ENCODE data around the gene ARNT2. TPM values are rescaled to one million over a fixed set of nuclear protein-coding genes. Genes with fewer than 3 reads are reported as not detected.

Gene ARNT2
- total RNA-seq, 1 donor from 2014 or later: 35.7 TPM

- no peak overlapping the region for H3K4me3 Mint-ChIP-seq (ENCODE audit: unreplicated experiment)
- peaks cover 13% of the 10 kb centered on the region for H3K36me3 Mint-ChIP-seq (ENCODE audit: unreplicated experiment)
- peaks cover 7% of the 10 kb centered on the region for H3K9me3 Mint-ChIP-seq (ENCODE audit: unreplicated experiment)
- peaks cover 9% of the 10 kb centered on the region for H3K27me3 Mint-ChIP-seq (ENCODE audit: unreplicated experiment)
- no peak for TF ChIP-seq CTCF (IDR thresholded peaks at IDR 0.05; ENCODE audit: partially characterized antibody, unreplicated experiment)
- H3K27ac Mint-ChIP-seq (ENCODE audit: unreplicated experiment): no peak overlapping the region
- H3K4me1 Mint-ChIP-seq (ENCODE audit: low read depth, unreplicated experiment): peaks cover 3% of the 10 kb centered on the region
- no peak for DNase-seq
These were observed 57.9 kb downstream of the ARNT2 start for GRCh38 chr15:80462111-80462510.

- H3K4me3 Mint-ChIP-seq (ENCODE audit: unreplicated experiment): no peak overlapping the region
- peaks cover 10% of the 10 kb centered on the region for H3K9me3 Mint-ChIP-seq (ENCODE audit: unreplicated experiment)
- no peak overlapping the region for H3K27ac Mint-ChIP-seq (ENCODE audit: unreplicated experiment)
- no peak for DNase-seq
- TF ChIP-seq CTCF (IDR thresholded peaks at IDR 0.05; ENCODE audit: partially characterized antibody, unreplicated experiment): no peak
- H3K4me1 Mint-ChIP-seq (ENCODE audit: low read depth, unreplicated experiment): peaks cover 7% of the 10 kb centered on the region
- peaks cover 9% of the 10 kb centered on the region for H3K27me3 Mint-ChIP-seq (ENCODE audit: unreplicated experiment)
- peaks cover 15% of the 10 kb centered on the region for H3K36me3 Mint-ChIP-seq (ENCODE audit: unreplicated experiment)
These were observed 58.8 kb downstream of the ARNT2 start for GRCh38 chr15:80462836-80463512.

- Mint-ChIP-seq H3K4me1 (ENCODE audit: low read depth, unreplicated experiment) (peaks cover 19% of the 10 kb centered on the region), H3K36me3 (ENCODE audit: unreplicated experiment) (peaks cover 18% of the 10 kb centered on the region), H3K27ac (ENCODE audit: unreplicated experiment) (no peak overlapping the region), H3K9me3 (ENCODE audit: unreplicated experiment) (peaks cover 14% of the 10 kb centered on the region), H3K4me3 (ENCODE audit: unreplicated experiment) (no peak overlapping the region), H3K27me3 (ENCODE audit: unreplicated experiment) (peaks cover 12% of the 10 kb centered on the region)
- no peak for TF ChIP-seq CTCF (IDR thresholded peaks at IDR 0.05; ENCODE audit: partially characterized antibody, unreplicated experiment)
- no peak for DNase-seq
These were observed 60.9 kb downstream of the ARNT2 start for GRCh38 chr15:80464951-80465625.

GRCh38 chr15:80465626-80466005 is 61.4 kb downstream of the ARNT2 start:
- peaks cover 23% of the 10 kb centered on the region for H3K36me3 Mint-ChIP-seq (ENCODE audit: unreplicated experiment)
- peaks cover 12% of the 10 kb centered on the region for H3K27me3 Mint-ChIP-seq (ENCODE audit: unreplicated experiment)
- no peak overlapping the region for H3K27ac Mint-ChIP-seq (ENCODE audit: unreplicated experiment)
- DNase-seq: no peak
- peaks cover 19% of the 10 kb centered on the region for H3K4me1 Mint-ChIP-seq (ENCODE audit: low read depth, unreplicated experiment)
- peaks cover 14% of the 10 kb centered on the region for H3K9me3 Mint-ChIP-seq (ENCODE audit: unreplicated experiment)
- TF ChIP-seq CTCF (IDR thresholded peaks at IDR 0.05; ENCODE audit: partially characterized antibody, unreplicated experiment): no peak
- no peak overlapping the region for H3K4me3 Mint-ChIP-seq (ENCODE audit: unreplicated experiment)

GRCh38 chr15:80466543-80466942 is 62.4 kb downstream of the ARNT2 start:
- TF ChIP-seq CTCF (IDR thresholded peaks at IDR 0.05; ENCODE audit: partially characterized antibody, unreplicated experiment): no peak
- H3K4me3 Mint-ChIP-seq (ENCODE audit: unreplicated experiment): no peak overlapping the region

More at GRCh38 chr15:80466543-80466942, 62.4 kb downstream of the ARNT2 start:
- Mint-ChIP-seq H3K27me3 (ENCODE audit: unreplicated experiment) (peaks cover 8% of the 10 kb centered on the region), H3K4me1 (ENCODE audit: low read depth, unreplicated experiment) (peaks cover 19% of the 10 kb centered on the region), H3K9me3 (ENCODE audit: unreplicated experiment) (peaks cover 11% of the 10 kb centered on the region), H3K27ac (ENCODE audit: unreplicated experiment) (no peak overlapping the region), H3K36me3 (ENCODE audit: unreplicated experiment) (peaks cover 25% of the 10 kb centered on the region)
- no peak for DNase-seq
